ENCODE measurements around the gene RTF2.
A peak's percentile ranks its signal among the peaks of the same experiment; 100 is the strongest.

The RTF2 gene

GRCh38 chr20:56433880-56434255, 34.6 kb upstream of the RTF2 start:
- DNase-seq = no peak
- peaks cover 5% of the 10 kb centered on the region for H3K36me3 ChIP-seq (ENCODE audit: control insufficient read depth, insufficient read depth, low read length)
- H3K27ac ChIP-seq (ENCODE audit: insufficient read depth, low read length, poor library complexity, severe bottlenecking) = no peak overlapping the region
- no peak overlapping the region for H3K4me3 ChIP-seq (ENCODE audit: insufficient read depth, low read depth, low read length, poor library complexity, severe bottlenecking)
- H3K4me1 ChIP-seq (ENCODE audit: control insufficient read depth, insufficient read depth, low read length, poor library complexity, severe bottlenecking) = peaks cover 17% of the 10 kb centered on the region
- H3K27me3 ChIP-seq (replicated peaks; ENCODE audit: control insufficient read depth, insufficient read depth, low read length, poor library complexity, severe bottlenecking) = no peaks in the 10 kb centered on the region
- no peaks in the 10 kb centered on the region for H3K9me3 ChIP-seq (ENCODE audit: control insufficient read depth, low read length)

GRCh38 chr20:56437196-56437960, 31.0 kb upstream of the RTF2 start:
- Histone ChIP-seq H3K27ac (ENCODE audit: insufficient read depth, low read length, poor library complexity, severe bottlenecking) (no peak overlapping the region), H3K4me3 (ENCODE audit: insufficient read depth, low read depth, low read length, poor library complexity, severe bottlenecking) (no peak overlapping the region), H3K36me3 (ENCODE audit: control insufficient read depth, insufficient read depth, low read length) (peaks cover 5% of the 10 kb centered on the region), H3K4me1 (ENCODE audit: control insufficient read depth, insufficient read depth, low read length, poor library complexity, severe bottlenecking) (peaks cover 20% of the 10 kb centered on the region), H3K27me3 (replicated peaks; ENCODE audit: control insufficient read depth, insufficient read depth, low read length, poor library complexity, severe bottlenecking) (no peaks in the 10 kb centered on the region), H3K9me3 (ENCODE audit: control insufficient read depth, low read length) (no peaks in the 10 kb centered on the region)
- no peak for DNase-seq

- no peak overlapping the region for H3K27ac ChIP-seq (ENCODE audit: insufficient read depth, low read length, poor library complexity, severe bottlenecking)
- peaks cover 5% of the 10 kb centered on the region for H3K36me3 ChIP-seq (ENCODE audit: control insufficient read depth, insufficient read depth, low read length)
- no peaks in the 10 kb centered on the region for H3K27me3 ChIP-seq (replicated peaks; ENCODE audit: control insufficient read depth, insufficient read depth, low read length, poor library complexity, severe bottlenecking)
- H3K4me1 ChIP-seq (ENCODE audit: control insufficient read depth, insufficient read depth, low read length, poor library complexity, severe bottlenecking) = peaks cover 20% of the 10 kb centered on the region
- no peak overlapping the region for H3K4me3 ChIP-seq (ENCODE audit: insufficient read depth, low read depth, low read length, poor library complexity, severe bottlenecking)
- H3K9me3 ChIP-seq (ENCODE audit: control insufficient read depth, low read length) = no peaks in the 10 kb centered on the region
- DNase-seq = no peak
Measured at GRCh38 chr20:56438284-56438683, 30.1 kb upstream of the RTF2 start.

- Histone ChIP-seq H3K27ac (ENCODE audit: insufficient read depth, low read length, poor library complexity, severe bottlenecking) (peak overlapping the region; percentile 7), H3K4me1 (ENCODE audit: control insufficient read depth, insufficient read depth, low read length, poor library complexity, severe bottlenecking) (peaks cover 20% of the 10 kb centered on the region), H3K4me3 (ENCODE audit: insufficient read depth, low read depth, low read length, poor library complexity, severe bottlenecking) (no peak overlapping the region), H3K9me3 (ENCODE audit: control insufficient read depth, low read length) (no peaks in the 10 kb centered on the region), H3K27me3 (replicated peaks; ENCODE audit: control insufficient read depth, insufficient read depth, low read length, poor library complexity, severe bottlenecking) (no peaks in the 10 kb centered on the region), H3K36me3 (ENCODE audit: control insufficient read depth, insufficient read depth, low read length) (peaks cover 5% of the 10 kb centered on the region)
- no peak for DNase-seq
Measured at GRCh38 chr20:56439771-56440291, 28.6 kb upstream of the RTF2 start.

GRCh38 chr20:56440346-56441007, 27.9 kb upstream of the RTF2 start:
- no peaks in the 10 kb centered on the region for H3K9me3 ChIP-seq (ENCODE audit: control insufficient read depth, low read length)
- peaks cover 5% of the 10 kb centered on the region for H3K36me3 ChIP-seq (ENCODE audit: control insufficient read depth, insufficient read depth, low read length)
- peaks cover 20% of the 10 kb centered on the region for H3K4me1 ChIP-seq (ENCODE audit: control insufficient read depth, insufficient read depth, low read length, poor library complexity, severe bottlenecking)
- H3K4me3 ChIP-seq (ENCODE audit: insufficient read depth, low read depth, low read length, poor library complexity, severe bottlenecking) = no peak overlapping the region
- peak overlapping the region; percentile 7 for H3K27ac ChIP-seq (ENCODE audit: insufficient read depth, low read length, poor library complexity, severe bottlenecking)
- DNase-seq = peak; percentile 52 to 53 (median 52)
- H3K27me3 ChIP-seq (replicated peaks; ENCODE audit: control insufficient read depth, insufficient read depth, low read length, poor library complexity, severe bottlenecking) = no peaks in the 10 kb centered on the region

GRCh38 chr20:56442389-56443365, 25.8 kb upstream of the RTF2 start:
- Histone ChIP-seq H3K9me3 (ENCODE audit: control insufficient read depth, low read length) (no peaks in the 10 kb centered on the region), H3K4me1 (ENCODE audit: control insufficient read depth, insufficient read depth, low read length, poor library complexity, severe bottlenecking) (peaks cover 20% of the 10 kb centered on the region), H3K36me3 (ENCODE audit: control insufficient read depth, insufficient read depth, low read length) (peaks cover 10% of the 10 kb centered on the region), H3K27me3 (replicated peaks; ENCODE audit: control insufficient read depth, insufficient read depth, low read length, poor library complexity, severe bottlenecking) (no peaks in the 10 kb centered on the region), H3K4me3 (ENCODE audit: insufficient read depth, low read depth, low read length, poor library complexity, severe bottlenecking) (no peak overlapping the region), H3K27ac (ENCODE audit: insufficient read depth, low read length, poor library complexity, severe bottlenecking) (peak overlapping the region; percentile 21)
- DNase-seq = no peak

- no peak overlapping the region for H3K4me3 ChIP-seq (ENCODE audit: insufficient read depth, low read depth, low read length, poor library complexity, severe bottlenecking)
- DNase-seq = no peak
- no peak overlapping the region for H3K27ac ChIP-seq (ENCODE audit: insufficient read depth, low read length, poor library complexity, severe bottlenecking)
Measured at GRCh38 chr20:56443654-56444540, 24.5 kb upstream of the RTF2 start.

GRCh38 chr20:56445130-56445529, 23.3 kb upstream of the RTF2 start:
- no peaks in the 10 kb centered on the region for H3K27me3 ChIP-seq (replicated peaks; ENCODE audit: control insufficient read depth, insufficient read depth, low read length, poor library complexity, severe bottlenecking)
- H3K9me3 ChIP-seq (ENCODE audit: control insufficient read depth, low read length) = no peaks in the 10 kb centered on the region
- no peak overlapping the region for H3K27ac ChIP-seq (ENCODE audit: insufficient read depth, low read length, poor library complexity, severe bottlenecking)
- peaks cover 9% of the 10 kb centered on the region for H3K36me3 ChIP-seq (ENCODE audit: control insufficient read depth, insufficient read depth, low read length)
- DNase-seq = no peak
- peaks cover 4% of the 10 kb centered on the region for H3K4me1 ChIP-seq (ENCODE audit: control insufficient read depth, insufficient read depth, low read length, poor library complexity, severe bottlenecking)
- no peak overlapping the region for H3K4me3 ChIP-seq (ENCODE audit: insufficient read depth, low read depth, low read length, poor library complexity, severe bottlenecking)

More at GRCh38 chr20:56443654-56444540, 24.5 kb upstream of the RTF2 start:
- H3K36me3 ChIP-seq (ENCODE audit: control insufficient read depth, insufficient read depth, low read length) = peaks cover 9% of the 10 kb centered on the region
- H3K9me3 ChIP-seq (ENCODE audit: control insufficient read depth, low read length) = no peaks in the 10 kb centered on the region
- H3K4me1 ChIP-seq (ENCODE audit: control insufficient read depth, insufficient read depth, low read length, poor library complexity, severe bottlenecking) = peaks cover 16% of the 10 kb centered on the region
- H3K27me3 ChIP-seq (replicated peaks; ENCODE audit: control insufficient read depth, insufficient read depth, low read length, poor library complexity, severe bottlenecking) = no peaks in the 10 kb centered on the region

- H3K36me3 ChIP-seq (ENCODE audit: control insufficient read depth, insufficient read depth, low read length) = peaks cover 9% of the 10 kb centered on the region
Measured at GRCh38 chr20:56445540-56445939, 22.9 kb upstream of the RTF2 start.

More at GRCh38 chr20:56445540-56445939, 22.9 kb upstream of the RTF2 start:
- no peaks in the 10 kb centered on the region for H3K27me3 ChIP-seq (replicated peaks; ENCODE audit: control insufficient read depth, insufficient read depth, low read length, poor library complexity, severe bottlenecking)
- H3K9me3 ChIP-seq (ENCODE audit: control insufficient read depth, low read length) = no peaks in the 10 kb centered on the region
- H3K4me1 ChIP-seq (ENCODE audit: control insufficient read depth, insufficient read depth, low read length, poor library complexity, severe bottlenecking) = no peaks in the 10 kb centered on the region
- no peak overlapping the region for H3K27ac ChIP-seq (ENCODE audit: insufficient read depth, low read length, poor library complexity, severe bottlenecking)
- no peak for DNase-seq
- H3K4me3 ChIP-seq (ENCODE audit: insufficient read depth, low read depth, low read length, poor library complexity, severe bottlenecking) = no peak overlapping the region

All from effector memory CD4-positive, alpha-beta T cell (primary cell).